Trophoblast cell (in vitro differentiated cells and primary cell): ENCODE data around the gene SCRN3.
"Not testable (repeated sequence)": the region's sequence is repeated elsewhere in the genome, so short reads cannot be mapped to it uniquely, and the experiment has no call there.

Experiments
- DNase-seq, 2 donors: peaks; one replicate each; pipeline ENCODE4 v3.0.0-alpha.2; 2016
- H2AFZ ChIP-seq: 2 replicates; pipeline ENCODE4 v1.6.1; 2013; ENCODE audit warnings: low read length, moderate library complexity, mild to moderate bottlenecking; ENCODE audit not compliant: insufficient read depth, poor library complexity
- H2AK5ac ChIP-seq: 2 replicates; pipeline ENCODE4 v1.6.1; 2013; ENCODE audit warnings: mild to moderate bottlenecking, low read length
- H2BK120ac ChIP-seq: 2 replicates; pipeline ENCODE4 v1.6.1; 2013; ENCODE audit warnings: low read length, mild to moderate bottlenecking, moderate library complexity; ENCODE audit not compliant: insufficient read depth, poor library complexity
- H2BK12ac ChIP-seq: 2 replicates; pipeline ENCODE4 v1.6.1; 2013; ENCODE audit warnings: mild to moderate bottlenecking, low read length, moderate library complexity
- H2BK5ac ChIP-seq: 2 replicates; pipeline ENCODE4 v1.6.1; 2013; ENCODE audit warnings: low read length, low read depth, moderate library complexity, mild to moderate bottlenecking; ENCODE audit not compliant: poor library complexity
- H3K14ac ChIP-seq: 2 replicates; pipeline ENCODE4 v1.6.1; 2013; ENCODE audit warnings: mild to moderate bottlenecking, low read length
- H3K18ac ChIP-seq: 2 replicates; pipeline ENCODE4 v1.6.1; 2013; ENCODE audit warnings: mild to moderate bottlenecking, low read length
- H3K23ac ChIP-seq: 2 replicates; pipeline ENCODE4 v1.6.1; 2013; ENCODE audit warnings: low read length
- H3K27ac ChIP-seq: 2 replicates; pipeline ENCODE4 v1.5.1; 2013; ENCODE audit warnings: low read depth, mild to moderate bottlenecking, inconsistent platforms, low read length, moderate library complexity
- H3K27me3 ChIP-seq: 2 replicates; pipeline ENCODE4 v1.6.1; 2013; ENCODE audit warnings: inconsistent platforms, mild to moderate bottlenecking, low read length, moderate library complexity; ENCODE audit not compliant: insufficient read depth
- H3K36me3 ChIP-seq, 2 experiments: 1 replicate in 1 of 2; 2 replicates in 1 of 2; pipeline ENCODE4 v1.6.1; 2013; ENCODE audit warnings: low read length in 2 of 2, mild to moderate bottlenecking in 2 of 2, moderate library complexity in 1 of 2; ENCODE audit not compliant: insufficient read depth in 2 of 2, control insufficient read depth in 1 of 2
- H3K4ac ChIP-seq: 2 replicates; pipeline ENCODE4 v1.6.1; 2013; ENCODE audit warnings: low read depth, mild to moderate bottlenecking, low read length, moderate library complexity
- H3K4me1 ChIP-seq, 2 experiments: 1 replicate in 1 of 2; 2 replicates in 1 of 2; pipeline ENCODE4 v1.6.1; 2013; ENCODE audit warnings: low read length in 2 of 2, mild to moderate bottlenecking in 2 of 2, moderate library complexity in 1 of 2; ENCODE audit not compliant: insufficient read depth in 2 of 2, control insufficient read depth in 1 of 2
- H3K4me2 ChIP-seq: 2 replicates; pipeline ENCODE4 v1.6.1; 2013; ENCODE audit warnings: inconsistent platforms, mild to moderate bottlenecking, low read length, moderate library complexity
- H3K4me3 ChIP-seq: 2 replicates; pipeline ENCODE4 v1.5.1; 2013; ENCODE audit warnings: mild to moderate bottlenecking, low read depth, low read length, inconsistent platforms
- H3K79me1 ChIP-seq: one replicate; pipeline ENCODE4 v1.6.1; 2013; ENCODE audit warnings: low read length
- H3K79me2 ChIP-seq: 2 replicates; pipeline ENCODE4 v1.6.1; 2013; ENCODE audit warnings: low read length, mild to moderate bottlenecking; ENCODE audit not compliant: control insufficient read depth, insufficient read depth, poor library complexity
- H3K9ac ChIP-seq: 2 replicates; pipeline ENCODE4 v1.6.1; 2013; ENCODE audit warnings: mild to moderate bottlenecking, low read length
- H3K9me3 ChIP-seq: 2 replicates; pipeline ENCODE4 v1.6.1; 2013; ENCODE audit warnings: low read depth, mild to moderate bottlenecking, control low read depth, inconsistent platforms, low read length; ENCODE audit not compliant: insufficient read depth
- H4K12ac ChIP-seq: 2 replicates; pipeline ENCODE4 v1.6.1; 2013; ENCODE audit warnings: low read depth, mild to moderate bottlenecking, low read length, moderate library complexity
- H4K8ac ChIP-seq: 2 replicates; pipeline ENCODE4 v1.6.1; 2013; ENCODE audit warnings: low read depth, mild to moderate bottlenecking, low read length, moderate library complexity
- H4K91ac ChIP-seq: one replicate; pipeline ENCODE4 v1.6.1; 2013; ENCODE audit warnings: low read depth, mild to moderate bottlenecking, low read length, moderate library complexity
- WGBS: extraction: QIAGEN DNeasy Blood & Tissue Kit; methylation state at CpG from one replicate; pipeline ENCODE4 v1.1.7; 2013; ENCODE audit warnings: missing lambda C conversion rate; ENCODE audit not compliant: insufficient read length, insufficient coverage; ENCODE audit errors: extremely low coverage; 5-methylcytosine and 5-hydroxymethylcytosine counted together

The SCRN3 gene

GRCh38 chr2:174390303-174390702 lies 5.2 kb upstream of the SCRN3 start:
- not testable (repeated sequence) for H2BK12ac ChIP-seq, DNase-seq, H2AK5ac ChIP-seq, H4K91ac ChIP-seq, H2AFZ ChIP-seq, H4K8ac ChIP-seq, H3K14ac ChIP-seq, H3K9me3 ChIP-seq, H3K4me3 ChIP-seq, H3K36me3 ChIP-seq, H3K27me3 ChIP-seq, H3K79me1 ChIP-seq, H3K4me1 ChIP-seq, H3K4me2 ChIP-seq, H2BK5ac ChIP-seq, H3K4ac ChIP-seq, H3K23ac ChIP-seq, H3K27ac ChIP-seq, H3K79me2 ChIP-seq, H4K12ac ChIP-seq, H3K18ac ChIP-seq, H2BK120ac ChIP-seq, H3K9ac ChIP-seq
- no CpG with 5 or more reads among the region's 3 CpGs for WGBS

GRCh38 chr2:174392706-174393105 lies 2.8 kb upstream of the SCRN3 start:
- Histone ChIP-seq H2BK5ac (no peak overlapping the region), H3K9me3 (no peaks in the 10 kb centered on the region), H2AK5ac (no peak overlapping the region), H4K8ac (no peak overlapping the region), H3K9ac (no peak overlapping the region), H3K23ac (no peak overlapping the region), H3K14ac (no peak overlapping the region), H4K12ac (no peak overlapping the region), H3K4me3 (no peak overlapping the region), H2BK120ac (no peak overlapping the region), H2AFZ (no peak overlapping the region), H4K91ac (no peak overlapping the region), H3K4ac (no peak overlapping the region), H3K18ac (no peak overlapping the region), H3K36me3 (no peaks in the 10 kb centered on the region), H3K4me1 (peaks cover 0 to 5% of the 10 kb centered on the region in 2 experiments), H3K79me2 (peaks cover 6% of the 10 kb centered on the region), H3K79me1 (peaks cover 2% of the 10 kb centered on the region), H3K27me3 (no peaks in the 10 kb centered on the region), H3K27ac (no peak overlapping the region), H2BK12ac (no peak overlapping the region), H3K4me2 (no peak overlapping the region)
- DNase-seq = peak in 1 of 2 donors; percentile 6

DNA sequence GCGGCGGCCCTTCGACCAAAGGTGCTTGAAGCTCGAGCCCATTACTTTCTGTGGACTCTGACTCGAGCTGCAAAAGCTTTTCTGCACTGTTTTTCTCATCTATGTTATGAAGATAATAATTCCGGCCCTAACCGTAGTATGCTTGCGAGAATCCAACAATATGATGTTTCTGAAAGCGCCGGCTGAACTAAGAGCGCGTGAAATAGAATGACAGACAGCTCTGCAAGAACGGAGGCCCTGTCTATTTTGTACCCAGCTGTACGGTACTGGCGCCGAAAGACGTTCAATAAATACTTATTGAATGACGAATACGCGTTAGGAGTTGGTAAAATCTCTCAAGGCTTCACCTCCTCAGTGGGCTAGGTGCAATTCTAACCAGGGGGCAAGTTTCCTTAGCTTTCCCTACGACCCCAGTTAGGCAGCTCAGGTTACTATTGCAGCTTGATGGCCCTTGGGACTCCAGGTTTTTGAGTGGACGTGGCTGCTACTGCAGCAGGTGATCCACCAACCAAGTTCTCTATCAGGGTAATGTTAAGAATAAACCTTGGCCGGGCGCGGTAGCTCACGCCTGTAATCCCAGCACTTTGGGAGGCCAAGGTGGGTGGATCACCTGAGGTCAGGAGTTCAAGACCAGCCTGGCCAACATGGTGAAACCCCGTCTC lies 570 bp downstream of the SCRN3 start:
- peak overlapping the region; percentile 34 for H2BK120ac ChIP-seq
- peak overlapping the region; percentile 73 for H3K4me2 ChIP-seq
- H3K79me2 ChIP-seq = peaks cover 6% of the 10 kb centered on the region
- peaks cover 2% of the 10 kb centered on the region for H3K79me1 ChIP-seq
- H3K23ac ChIP-seq = no peak overlapping the region
- H3K27me3 ChIP-seq = no peaks in the 10 kb centered on the region
- peak overlapping the region; percentile 35 for H3K4ac ChIP-seq
- H4K12ac ChIP-seq = peak overlapping the region; percentile 63
- H3K4me1 ChIP-seq = peaks cover 0 to 5% of the 10 kb centered on the region in 2 experiments
- WGBS = no CpG with 5 or more reads among the region's 27 CpGs
- peak overlapping the region; percentile 94 for H4K8ac ChIP-seq
- no peak overlapping the region for H3K18ac ChIP-seq
- H2AFZ ChIP-seq = peak overlapping the region; percentile 82
- no peak overlapping the region for H2BK12ac ChIP-seq
- peak overlapping the region; percentile 81 for H3K4me3 ChIP-seq
- no peaks in the 10 kb centered on the region for H3K9me3 ChIP-seq
- H2AK5ac ChIP-seq = no peak overlapping the region
- peak; percentile 4 to 56 for DNase-seq
- H3K9ac ChIP-seq = peak overlapping the region; percentile 69
- peak overlapping the region; percentile 36 for H2BK5ac ChIP-seq
- H3K36me3 ChIP-seq = no peaks in the 10 kb centered on the region
- H3K27ac ChIP-seq = peak overlapping the region; percentile 45
- H4K91ac ChIP-seq = peak overlapping the region; percentile 26
- peak overlapping the region; percentile 24 for H3K14ac ChIP-seq

DNA sequence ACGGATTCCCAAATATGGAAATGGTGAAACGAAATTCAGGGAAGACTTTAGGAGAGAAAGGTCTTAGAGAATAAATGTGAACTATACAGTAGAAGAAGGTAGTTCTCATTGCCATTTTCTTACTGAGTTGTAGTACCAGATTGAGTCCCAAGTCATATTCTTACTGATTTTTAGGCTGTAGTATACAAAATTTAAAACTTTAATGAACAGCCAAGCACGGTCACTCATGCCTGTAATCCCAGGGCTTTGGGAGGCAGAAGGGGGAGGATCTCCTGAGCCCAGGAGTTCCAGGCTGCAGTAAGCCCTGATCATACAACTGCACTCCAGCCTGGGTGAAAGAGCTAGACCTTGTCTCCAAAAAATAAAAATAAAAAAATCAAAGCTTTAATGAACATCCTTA lies 2.2 kb downstream of the SCRN3 start:
- no peaks in the 10 kb centered on the region for H3K27me3 ChIP-seq
- no peak overlapping the region for H3K23ac ChIP-seq
- no peak overlapping the region for H3K18ac ChIP-seq
- no CpG with 5 or more reads among the region's 3 CpGs for WGBS
- H3K4ac ChIP-seq = no peak overlapping the region
- no peaks in the 10 kb centered on the region for H3K9me3 ChIP-seq
- peak overlapping the region; percentile 6 for H4K91ac ChIP-seq
- H2AK5ac ChIP-seq = no peak overlapping the region
- no peak overlapping the region for H4K12ac ChIP-seq
- no peak overlapping the region for H3K9ac ChIP-seq
- H2BK120ac ChIP-seq = no peak overlapping the region
- no peak for DNase-seq
- no peak overlapping the region for H4K8ac ChIP-seq
- H3K27ac ChIP-seq = no peak overlapping the region
- H3K4me2 ChIP-seq = no peak overlapping the region
- peaks cover 2% of the 10 kb centered on the region for H3K79me1 ChIP-seq
- H3K79me2 ChIP-seq = peaks cover 6% of the 10 kb centered on the region
- no peak overlapping the region for H2BK5ac ChIP-seq
- H2AFZ ChIP-seq = no peak overlapping the region
- no peak overlapping the region for H2BK12ac ChIP-seq
- no peak overlapping the region for H3K14ac ChIP-seq
- no peaks in the 10 kb centered on the region for H3K36me3 ChIP-seq
- no peak overlapping the region for H3K4me3 ChIP-seq
- peaks cover 0 to 5% of the 10 kb centered on the region in 2 experiments for H3K4me1 ChIP-seq
